Neural crest cell (in vitro differentiated cells): ENCODE data around the gene VPS13D. TPM values are rescaled to one million over a fixed set of nuclear protein-coding genes. Genes with fewer than 3 reads are reported as not detected.

ENCODE experiments used
- DNase-seq: peaks from one replicate; pipeline ENCODE4 v3.0.0; 2021; ENCODE audit warnings: low read depth, mixed read lengths, low spot score
- H3K27ac Mint-ChIP-seq: one replicate; pipeline ENCODE4 v1.8.0; 2021; ENCODE audit warnings: mild to moderate bottlenecking, mixed read lengths; ENCODE audit not compliant: unreplicated experiment
- H3K27me3 Mint-ChIP-seq: 2 replicates; pipeline ENCODE4 v1.8.0; 2021; ENCODE audit warnings: low read depth, mild to moderate bottlenecking, mixed read lengths
- H3K36me3 Mint-ChIP-seq: 2 replicates; pipeline ENCODE4 v1.8.0; 2021; ENCODE audit warnings: low read depth, mild to moderate bottlenecking, mixed read lengths
- H3K4me1 Mint-ChIP-seq: 2 replicates; pipeline ENCODE4 v1.8.0; 2021; ENCODE audit warnings: mixed read lengths
- H3K4me3 Mint-ChIP-seq: one replicate; pipeline ENCODE4 v1.8.0; 2021; ENCODE audit warnings: mild to moderate bottlenecking, mixed read lengths
- H3K9me3 Mint-ChIP-seq: 2 replicates; pipeline ENCODE4 v1.8.0; 2021; ENCODE audit warnings: mixed read lengths
- total RNA-seq: library from RNA; stranded (reverse); gene quantifications from 2 replicates; pipeline ENCODE4 v1.2.1, GENCODE V29; 2021
- TF ChIP-seq, protein P1 (sequence below): fragments of 200-600 bp; sonication (generic); conservative IDR thresholded peaks from 2 replicates; pipeline ENCODE4 v1.5.0; 2021; ENCODE audit warnings: antibody characterized with exemption, mild to moderate bottlenecking

VPS13D gene
- total RNA-seq, 1 donor from 2014 or later: 24.5 TPM

DNA sequence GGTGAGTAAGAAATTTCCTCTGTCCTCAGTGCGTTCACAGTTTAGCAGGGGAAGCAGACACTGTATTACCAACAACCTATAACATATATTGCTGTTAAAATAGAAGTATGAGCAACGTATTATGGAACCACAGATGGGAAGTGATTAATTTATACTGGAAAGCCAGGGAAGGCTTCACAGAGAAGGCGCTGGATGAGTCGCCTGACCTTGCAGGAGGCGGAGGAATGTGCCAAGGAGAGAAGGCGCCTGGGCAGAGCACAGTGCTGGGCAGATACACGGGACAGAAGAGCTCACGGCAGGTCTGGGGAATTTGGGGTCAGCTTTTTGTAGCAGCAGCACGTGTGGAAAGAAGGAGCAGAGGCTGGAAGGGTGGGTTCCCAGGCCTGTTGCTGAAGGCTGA is 271.8 kb downstream of the VPS13D start:
- Mint-ChIP-seq H3K4me3 (no peak overlapping the region), H3K4me1 (peaks cover 16% of the 10 kb centered on the region), H3K27ac (peak overlapping the region; percentile 45), H3K27me3 (no peaks in the 10 kb centered on the region), H3K36me3 (peaks cover 4% of the 10 kb centered on the region), H3K9me3 (no peaks in the 10 kb centered on the region)
- DNase-seq: no peak
- TF ChIP-seq, protein P1, sequence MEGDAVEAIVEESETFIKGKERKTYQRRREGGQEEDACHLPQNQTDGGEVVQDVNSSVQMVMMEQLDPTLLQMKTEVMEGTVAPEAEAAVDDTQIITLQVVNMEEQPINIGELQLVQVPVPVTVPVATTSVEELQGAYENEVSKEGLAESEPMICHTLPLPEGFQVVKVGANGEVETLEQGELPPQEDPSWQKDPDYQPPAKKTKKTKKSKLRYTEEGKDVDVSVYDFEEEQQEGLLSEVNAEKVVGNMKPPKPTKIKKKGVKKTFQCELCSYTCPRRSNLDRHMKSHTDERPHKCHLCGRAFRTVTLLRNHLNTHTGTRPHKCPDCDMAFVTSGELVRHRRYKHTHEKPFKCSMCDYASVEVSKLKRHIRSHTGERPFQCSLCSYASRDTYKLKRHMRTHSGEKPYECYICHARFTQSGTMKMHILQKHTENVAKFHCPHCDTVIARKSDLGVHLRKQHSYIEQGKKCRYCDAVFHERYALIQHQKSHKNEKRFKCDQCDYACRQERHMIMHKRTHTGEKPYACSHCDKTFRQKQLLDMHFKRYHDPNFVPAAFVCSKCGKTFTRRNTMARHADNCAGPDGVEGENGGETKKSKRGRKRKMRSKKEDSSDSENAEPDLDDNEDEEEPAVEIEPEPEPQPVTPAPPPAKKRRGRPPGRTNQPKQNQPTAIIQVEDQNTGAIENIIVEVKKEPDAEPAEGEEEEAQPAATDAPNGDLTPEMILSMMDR: no peak

DNA sequence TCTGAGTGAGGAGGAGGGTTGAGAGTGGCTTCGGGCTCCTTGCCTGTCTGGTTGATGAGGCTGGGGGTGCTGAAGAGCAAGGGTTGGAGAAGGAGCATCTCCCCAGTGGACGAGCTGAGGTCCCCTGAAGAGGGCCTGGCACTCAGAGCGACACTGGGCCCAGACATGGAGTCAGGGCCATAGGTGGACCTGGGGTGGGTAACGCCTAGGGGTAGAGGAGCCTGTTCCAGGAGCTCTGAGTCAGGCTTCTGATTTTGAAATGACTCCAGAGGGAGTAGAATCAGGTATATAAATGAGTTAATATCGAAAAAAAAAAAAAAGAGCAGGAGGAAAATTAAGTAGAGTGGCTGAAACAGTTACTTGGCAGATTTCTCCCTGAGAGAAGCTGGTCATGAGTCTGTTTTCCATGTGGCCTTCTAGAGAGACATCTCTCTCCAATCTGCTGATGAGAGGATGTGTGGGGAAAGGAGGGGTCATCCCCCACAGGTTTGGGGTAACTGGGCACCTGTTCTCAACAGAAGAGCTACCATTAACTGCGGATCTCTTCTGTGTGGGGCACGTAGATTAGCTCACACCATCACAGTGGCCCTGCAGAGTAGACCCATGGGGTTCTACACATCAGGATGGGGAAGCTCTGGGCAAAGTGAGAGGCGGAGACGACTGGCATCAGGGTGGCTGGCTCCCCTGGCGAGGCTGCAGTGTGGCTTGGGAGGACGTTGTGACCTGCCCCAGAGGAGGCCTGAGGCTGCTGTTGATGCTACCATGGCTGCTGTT is 272.7 kb downstream of the VPS13D start:
- H3K9me3 Mint-ChIP-seq: no peaks in the 10 kb centered on the region
- no peak overlapping the region for H3K27ac Mint-ChIP-seq
- no peak overlapping the region for H3K4me3 Mint-ChIP-seq
- DNase-seq: no peak
- TF ChIP-seq, protein P1: no peak
- no peaks in the 10 kb centered on the region for H3K27me3 Mint-ChIP-seq
- H3K4me1 Mint-ChIP-seq: peaks cover 16% of the 10 kb centered on the region
- peaks cover 4% of the 10 kb centered on the region for H3K36me3 Mint-ChIP-seq

DNA sequence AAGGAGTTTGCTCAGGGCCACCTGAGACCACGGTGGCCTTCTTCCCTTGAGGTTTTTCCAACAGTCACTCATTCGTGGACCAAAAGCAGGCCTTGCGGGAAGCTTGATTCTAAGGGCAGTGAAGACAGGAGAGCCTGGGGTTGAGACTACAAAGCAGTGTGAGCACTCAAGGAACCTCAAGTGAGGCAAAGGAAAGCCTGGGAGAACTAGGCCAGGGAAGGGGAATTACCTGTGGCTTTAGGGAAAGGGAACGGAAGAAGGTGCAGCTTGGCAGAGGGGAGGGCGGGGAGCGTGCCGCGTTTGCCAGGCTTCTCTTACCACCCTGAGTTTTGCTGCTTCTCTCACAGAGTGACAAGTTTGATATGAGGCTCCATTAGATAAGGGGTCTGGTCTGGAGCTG is 273.9 kb downstream of the VPS13D start:
- H3K4me3 Mint-ChIP-seq: no peak overlapping the region
- no peak overlapping the region for H3K27ac Mint-ChIP-seq
- H3K36me3 Mint-ChIP-seq: no peaks in the 10 kb centered on the region
- H3K9me3 Mint-ChIP-seq: no peaks in the 10 kb centered on the region
- TF ChIP-seq, protein P1: no peak
- peaks cover 16% of the 10 kb centered on the region for H3K4me1 Mint-ChIP-seq
- no peaks in the 10 kb centered on the region for H3K27me3 Mint-ChIP-seq
- DNase-seq: no peak

DNA sequence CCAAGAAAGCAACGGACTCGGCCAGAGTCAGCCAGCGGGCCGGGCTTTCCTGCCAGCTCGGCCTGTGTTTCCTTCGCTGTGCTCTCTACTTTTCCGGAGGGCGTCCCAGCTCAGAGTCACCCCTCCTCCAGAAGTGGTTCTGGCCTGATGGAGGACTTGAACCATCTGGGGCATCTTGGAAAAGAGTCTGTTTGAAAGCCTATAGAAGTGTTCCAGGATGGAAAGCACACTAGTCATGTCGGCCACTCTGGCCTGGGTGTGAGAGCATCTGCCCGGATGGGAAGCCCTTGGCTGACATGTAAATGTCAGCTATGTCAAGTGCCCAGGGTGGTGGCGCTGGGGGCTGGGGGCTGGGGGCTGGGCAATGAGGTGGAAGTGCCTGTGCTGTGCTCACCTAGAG is 274.8 kb downstream of the VPS13D start:
- no peaks in the 10 kb centered on the region for H3K27me3 Mint-ChIP-seq
- H3K36me3 Mint-ChIP-seq: peaks cover 2% of the 10 kb centered on the region
- H3K4me3 Mint-ChIP-seq: no peak overlapping the region
- no peaks in the 10 kb centered on the region for H3K9me3 Mint-ChIP-seq
- no peak for DNase-seq
- no peak overlapping the region for H3K27ac Mint-ChIP-seq
- TF ChIP-seq, protein P1: no peak
- peaks cover 20% of the 10 kb centered on the region for H3K4me1 Mint-ChIP-seq

DNA sequence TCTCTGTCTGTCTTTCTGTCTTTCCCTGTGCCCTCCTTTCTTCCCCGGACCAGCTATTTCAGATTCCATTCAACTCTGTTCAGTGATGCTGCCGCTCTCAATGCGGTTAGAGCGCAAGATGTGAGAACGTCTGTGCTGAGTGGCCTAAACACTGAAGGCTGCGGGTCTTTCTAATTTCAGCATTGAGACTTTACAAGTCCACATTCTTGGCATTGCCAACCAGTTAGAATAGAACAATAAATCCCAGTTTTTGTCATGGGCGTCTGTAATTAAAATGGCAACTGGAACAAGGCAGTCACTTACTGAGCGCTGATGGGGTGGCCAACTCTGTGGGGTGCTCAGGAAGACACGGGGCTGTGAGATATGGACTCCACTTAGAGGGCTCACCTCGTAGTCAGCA is 275.4 kb downstream of the VPS13D start:
- H3K36me3 Mint-ChIP-seq: peaks cover 2% of the 10 kb centered on the region
- H3K4me1 Mint-ChIP-seq: peaks cover 26% of the 10 kb centered on the region
- no peak for DNase-seq
- no peak overlapping the region for H3K4me3 Mint-ChIP-seq
- TF ChIP-seq, protein P1: no peak
- H3K27me3 Mint-ChIP-seq: no peaks in the 10 kb centered on the region
- peak overlapping the region; percentile 92 for H3K27ac Mint-ChIP-seq
- no peaks in the 10 kb centered on the region for H3K9me3 Mint-ChIP-seq
